Activated CD4-positive, alpha-beta T cell treated with anti-CD3 and anti-CD28 coated beads for 24 hours (primary cell): ENCODE results near the gene GFPT2.

ENCODE experiments used
- DNase-seq, 2 donors: peaks; one replicate each; pipeline ENCODE4 v3.0.0-alpha.2; 2020; ENCODE audit warnings: low read depth in 2 of 2

GFPT2 gene

DNA sequence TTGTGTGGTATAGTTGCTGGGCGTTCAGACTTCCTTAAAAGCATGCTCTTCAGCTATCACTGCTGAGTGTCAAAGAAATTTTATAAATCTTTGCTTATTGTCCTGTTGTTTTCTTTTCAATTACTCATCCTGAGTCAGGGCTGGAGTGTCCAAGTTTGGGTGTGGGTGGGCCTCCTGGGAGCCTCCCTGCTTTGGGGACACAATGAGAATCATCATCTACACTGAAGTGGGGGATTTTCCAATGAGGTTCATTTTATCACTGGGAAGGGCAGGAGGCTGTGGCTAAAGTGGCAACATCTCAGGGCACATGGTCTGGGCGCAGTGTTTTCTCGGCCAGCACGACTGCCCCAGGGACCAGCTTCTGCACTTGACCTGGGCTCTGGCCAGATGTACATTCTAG, 19.5 kb downstream of the GFPT2 start:
- no peak for DNase-seq

DNA sequence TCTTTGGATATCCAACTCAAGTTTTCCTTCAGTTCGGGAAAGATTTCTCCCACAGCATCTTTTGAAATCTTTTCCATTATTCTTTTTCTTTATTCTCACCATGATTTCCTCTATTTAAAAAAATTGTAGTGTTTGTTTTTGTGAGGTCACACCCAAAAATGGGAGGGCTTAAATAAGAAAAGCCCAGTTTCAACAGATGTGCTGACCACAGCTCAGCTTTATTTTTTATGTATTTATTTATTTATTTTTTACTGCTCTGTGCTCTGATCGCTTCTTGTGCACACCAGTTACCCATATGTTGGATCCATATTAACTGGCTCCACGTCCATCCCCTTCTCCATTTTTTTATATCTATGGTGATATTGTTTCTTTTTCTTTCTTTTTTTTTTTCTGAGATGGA, 20.3 kb downstream of the GFPT2 start:
- DNase-seq, result no peak

DNA sequence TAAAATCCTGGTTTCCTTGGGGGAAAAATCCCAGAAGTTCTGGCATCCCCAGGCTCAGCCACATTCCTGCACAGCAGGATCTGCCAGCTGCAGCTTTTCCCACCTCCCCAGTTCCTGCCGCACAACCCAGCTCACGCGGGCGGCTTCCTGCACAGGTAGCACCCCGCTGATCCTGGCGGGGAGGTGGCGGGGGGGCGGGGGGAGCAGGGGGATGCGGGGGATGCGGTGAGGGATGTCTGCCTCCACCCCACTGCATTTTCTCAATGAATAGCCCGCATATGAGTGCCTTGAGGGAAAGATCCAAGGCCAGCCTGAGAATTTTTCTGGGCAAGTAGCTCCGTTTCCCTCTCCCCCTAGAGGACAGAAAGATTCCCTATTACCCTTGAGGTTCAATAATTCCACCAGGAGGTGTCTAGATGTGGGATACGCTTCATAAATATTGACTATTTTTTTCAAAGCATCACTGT, 21.1 kb downstream of the GFPT2 start:
- DNase-seq, result no peak

DNA sequence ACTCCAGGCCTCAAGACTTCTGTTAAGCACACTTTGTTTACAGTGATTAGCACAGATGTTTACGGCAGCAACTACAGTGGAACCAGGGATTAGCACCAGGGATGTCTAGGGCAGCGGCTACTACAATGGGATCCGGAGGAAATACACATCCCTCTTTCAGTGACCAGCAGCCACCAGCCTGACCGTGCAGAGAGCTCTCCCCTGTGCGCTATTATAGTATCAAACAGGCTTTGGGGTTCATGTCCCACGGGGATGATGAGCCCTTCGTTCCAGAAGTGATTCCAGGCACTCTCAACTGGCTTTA, 21.5 kb downstream of the GFPT2 start:
- DNase-seq, result no peak

DNA sequence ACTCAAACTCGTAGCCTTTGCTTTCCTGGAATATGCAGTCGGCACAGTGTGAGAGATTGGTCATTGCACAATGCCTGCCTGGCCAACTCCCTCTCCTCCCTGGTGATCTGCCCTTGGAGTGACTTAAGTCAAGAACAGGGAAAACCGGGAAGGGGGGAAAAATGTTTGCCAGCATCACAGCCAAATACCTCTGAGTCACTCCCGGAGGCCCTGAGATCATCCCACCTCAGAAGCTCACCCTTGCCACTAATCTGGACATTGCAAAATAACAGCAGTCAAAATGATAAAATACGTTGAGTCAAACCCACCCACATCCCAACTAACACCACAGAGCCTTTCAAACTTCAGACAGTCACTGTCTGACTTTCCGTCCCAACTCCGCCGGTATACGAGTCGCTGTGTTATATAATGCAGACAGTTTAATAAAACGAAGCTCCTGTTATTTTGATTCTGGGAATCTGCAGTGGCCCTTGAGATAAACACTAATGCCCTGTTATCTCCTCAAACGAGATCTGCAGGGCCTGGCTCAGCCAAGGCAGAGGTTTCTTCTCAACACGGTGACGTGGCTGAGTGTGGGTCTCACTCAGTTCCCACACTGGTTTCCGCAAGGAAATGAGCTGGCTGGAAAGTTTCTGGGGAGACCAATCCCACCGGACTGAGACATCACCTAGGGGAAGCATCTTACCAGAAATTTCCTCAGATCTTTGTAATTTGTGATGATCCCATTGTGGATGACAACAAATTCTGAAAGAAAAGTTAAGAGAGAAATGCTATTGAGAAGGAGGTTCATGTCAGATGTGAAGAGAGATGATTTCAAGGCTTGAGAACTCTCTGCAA, 22.1 kb downstream of the GFPT2 start:
- no peak for DNase-seq

DNA sequence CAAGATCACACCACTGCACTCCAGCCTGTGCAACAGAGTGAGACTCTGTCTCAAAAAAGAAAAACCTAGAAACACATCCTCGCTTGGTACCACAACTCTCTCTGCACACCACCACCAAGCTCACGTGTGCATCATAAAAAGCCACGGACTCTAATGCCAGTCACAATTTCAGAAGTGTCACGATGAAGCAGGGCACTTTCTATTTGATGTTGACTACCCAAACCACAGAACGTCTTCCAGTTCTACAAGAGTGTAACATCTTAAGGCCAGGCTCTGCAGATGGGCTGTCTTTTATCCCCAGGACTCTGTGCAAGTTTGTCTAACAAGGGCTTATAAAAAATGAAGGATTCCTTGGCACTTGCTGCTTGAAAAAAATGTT, 22.9 kb downstream of the GFPT2 start:
- DNase-seq, result no peak

DNA sequence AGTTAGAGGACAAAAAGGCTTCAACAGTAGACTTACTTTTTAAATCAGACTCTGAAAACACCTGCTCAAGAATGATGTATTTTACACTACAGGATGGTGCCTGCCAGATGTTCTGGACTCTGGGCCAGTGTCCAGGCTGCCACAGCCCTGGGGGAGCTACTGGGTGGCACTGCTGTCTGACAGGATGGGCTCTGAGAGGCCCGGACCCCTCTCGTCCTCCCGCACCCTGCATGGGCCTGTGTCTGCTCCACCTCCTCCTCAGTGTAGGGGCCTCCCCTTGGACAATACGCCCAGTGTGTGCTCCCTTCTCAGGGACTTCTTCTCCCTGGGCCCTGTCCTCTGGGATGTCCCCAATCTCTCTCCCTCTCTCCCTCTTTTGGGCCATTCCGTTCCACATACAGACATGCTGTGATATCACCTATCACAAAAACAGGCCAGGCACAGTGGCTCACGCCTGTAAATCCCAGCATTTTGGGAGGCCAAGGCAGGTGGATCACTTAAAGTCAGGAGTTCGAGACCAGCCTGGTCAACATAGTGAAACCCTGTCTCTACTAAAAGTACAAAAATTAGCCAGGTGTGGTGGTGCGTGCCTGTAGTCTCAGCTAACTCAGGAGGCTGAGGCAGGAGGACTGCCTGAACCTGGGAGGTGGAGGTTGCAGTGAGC, 23.4 kb downstream of the GFPT2 start:
- DNase-seq, result no peak

DNA sequence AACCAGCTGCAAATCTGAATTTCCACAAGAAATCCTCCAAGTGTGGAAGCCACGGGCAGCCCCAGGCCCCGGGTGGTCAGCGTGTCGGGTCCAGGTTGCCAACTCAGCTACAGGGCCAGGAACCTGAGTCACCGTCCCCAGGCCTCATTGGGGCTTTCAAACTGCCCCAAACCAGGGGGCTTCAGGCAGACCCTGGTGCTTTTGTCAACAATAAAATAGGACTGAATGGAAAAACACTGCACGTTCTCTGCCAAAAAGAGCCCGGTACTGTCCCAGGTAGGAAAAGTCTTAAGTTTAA, 24.0 kb downstream of the GFPT2 start:
- DNase-seq, result no peak

DNA sequence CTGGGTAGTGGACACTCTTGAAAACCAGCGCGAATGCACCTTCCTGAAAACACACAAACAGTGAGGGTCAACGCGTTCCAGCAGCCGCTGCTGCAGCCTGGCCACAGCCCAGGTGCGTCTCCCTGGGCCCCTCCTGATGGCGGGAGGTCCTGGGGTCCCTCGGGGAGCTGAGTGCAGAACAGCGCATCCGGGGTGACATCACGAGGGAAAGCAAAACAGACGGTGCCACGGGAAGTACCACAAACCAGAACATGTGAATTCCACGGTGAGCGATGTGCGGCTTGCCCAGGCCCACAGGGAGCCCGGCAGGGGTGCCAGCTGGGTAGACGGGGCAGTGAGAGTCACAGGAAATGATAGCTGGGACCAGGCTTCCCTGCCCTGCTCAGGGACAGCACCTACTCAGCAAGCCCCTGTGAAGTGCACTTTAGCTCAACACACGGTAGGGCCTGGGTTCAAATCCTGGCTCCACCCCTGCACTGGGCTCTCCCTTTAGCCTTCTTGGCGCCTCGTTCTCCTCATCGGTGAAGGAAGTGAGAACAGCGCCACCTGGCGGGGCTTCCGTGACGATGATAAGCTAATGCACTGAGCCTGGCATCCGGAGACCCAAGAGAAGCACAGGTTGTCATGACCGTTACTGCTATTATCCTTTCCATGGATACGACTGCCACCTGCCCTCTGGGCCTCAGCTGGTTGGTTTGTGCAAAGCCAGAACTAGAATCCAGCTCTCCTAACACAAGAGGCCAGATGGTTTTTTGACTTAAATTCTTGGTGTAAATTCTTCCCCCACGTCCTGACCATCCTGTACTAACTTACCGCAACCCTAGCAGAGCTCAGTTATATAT, 24.6 kb downstream of the GFPT2 start:
- peak; percentile 76 to 87 for DNase-seq

DNA sequence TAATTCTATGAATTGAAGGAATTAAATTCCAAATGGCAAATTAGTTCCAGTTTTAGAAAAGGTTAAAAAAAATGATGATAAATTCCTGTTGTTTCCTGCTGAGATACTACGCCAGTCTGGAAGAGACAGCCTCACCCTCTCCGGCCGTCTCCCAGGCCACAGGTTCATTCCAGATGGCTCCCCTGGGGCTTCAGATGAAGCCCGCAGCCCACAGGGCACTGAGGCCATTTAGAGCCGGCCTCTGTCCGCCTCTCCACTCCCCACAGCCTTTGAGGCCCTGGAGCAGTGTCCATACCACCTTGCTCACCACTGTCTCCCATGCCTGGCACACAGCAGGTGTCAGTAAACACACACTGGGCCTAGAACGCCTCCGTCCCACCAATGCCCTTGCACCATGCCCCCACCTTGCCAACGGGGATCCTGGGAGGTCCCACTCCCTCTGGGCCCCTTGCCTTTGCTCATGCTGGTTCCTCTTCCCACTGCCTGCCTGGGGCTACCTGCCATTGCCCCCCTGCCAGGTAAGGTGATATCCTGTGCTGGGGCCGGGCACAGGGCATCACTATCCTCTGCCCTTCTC, 26.1 kb downstream of the GFPT2 start:
- no peak for DNase-seq

DNA sequence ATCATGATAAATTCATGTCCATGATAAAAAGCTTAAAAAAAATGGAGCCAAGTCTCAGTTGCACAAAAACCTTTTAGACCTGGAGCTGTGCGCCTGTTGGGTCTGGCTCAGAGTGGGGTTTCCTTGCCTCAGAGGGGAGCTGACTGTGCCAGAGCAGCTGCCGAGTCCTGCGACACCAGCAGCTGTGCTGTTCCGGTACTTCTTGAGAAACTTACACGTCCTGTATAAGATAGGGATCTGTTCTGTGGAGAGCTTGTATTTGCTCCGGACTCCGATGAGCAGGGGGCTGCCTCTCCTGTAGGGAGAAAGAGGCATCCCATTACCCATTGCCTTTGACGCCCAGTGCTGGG, 28.6 kb downstream of the GFPT2 start:
- DNase-seq, result no peak

DNA sequence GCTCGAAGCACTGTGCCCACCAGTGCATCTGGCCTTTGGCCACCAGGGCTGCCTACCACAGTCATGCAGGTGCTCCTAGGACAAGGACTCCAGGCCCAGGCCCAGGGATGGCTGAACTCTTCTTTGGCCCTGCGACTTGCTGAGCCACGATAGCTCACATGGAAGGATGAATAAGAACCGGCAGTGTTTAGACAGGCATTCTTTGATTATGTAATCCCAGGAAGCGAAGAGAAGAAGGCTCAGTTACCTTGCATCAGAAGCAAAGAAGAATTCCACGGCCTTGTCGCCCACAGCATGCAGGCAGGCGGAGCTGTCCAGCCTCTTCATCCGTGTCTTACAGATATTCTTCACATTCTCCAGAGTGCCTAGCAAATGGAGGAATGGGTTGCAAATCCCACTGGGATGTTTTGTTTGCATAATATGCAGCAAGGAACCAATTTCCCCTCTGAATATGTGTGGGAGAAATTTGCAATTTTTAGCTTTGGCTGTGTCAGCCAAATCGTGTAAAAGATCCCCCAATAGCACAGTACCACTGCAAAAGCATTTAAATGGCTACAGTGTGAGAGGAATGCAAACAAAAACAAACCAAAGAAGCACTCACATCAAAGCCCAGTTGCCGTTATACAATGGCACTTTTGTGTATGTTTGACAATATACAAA, 29.1 kb downstream of the GFPT2 start:
- no peak for DNase-seq

DNA sequence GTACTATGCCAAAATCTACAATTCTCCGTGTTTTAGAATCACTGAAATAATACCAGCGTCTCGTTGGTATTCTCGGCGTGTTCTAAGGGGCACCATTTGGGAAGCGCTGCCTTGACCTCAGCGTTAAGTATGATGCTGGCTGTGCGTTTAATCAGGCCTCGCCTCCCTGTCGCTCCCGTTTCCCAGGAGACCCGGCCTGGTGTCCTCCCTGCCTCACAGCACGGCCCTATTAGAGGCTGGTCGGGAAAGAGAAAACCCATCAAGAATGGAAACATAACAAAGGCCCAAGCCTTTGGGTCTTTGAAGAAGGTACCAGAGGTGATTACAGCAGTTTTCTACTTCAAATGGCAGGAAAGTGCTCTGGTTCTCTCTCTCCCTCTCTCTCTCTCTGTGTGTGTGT, 30.0 kb downstream of the GFPT2 start:
- DNase-seq, result no peak

DNA sequence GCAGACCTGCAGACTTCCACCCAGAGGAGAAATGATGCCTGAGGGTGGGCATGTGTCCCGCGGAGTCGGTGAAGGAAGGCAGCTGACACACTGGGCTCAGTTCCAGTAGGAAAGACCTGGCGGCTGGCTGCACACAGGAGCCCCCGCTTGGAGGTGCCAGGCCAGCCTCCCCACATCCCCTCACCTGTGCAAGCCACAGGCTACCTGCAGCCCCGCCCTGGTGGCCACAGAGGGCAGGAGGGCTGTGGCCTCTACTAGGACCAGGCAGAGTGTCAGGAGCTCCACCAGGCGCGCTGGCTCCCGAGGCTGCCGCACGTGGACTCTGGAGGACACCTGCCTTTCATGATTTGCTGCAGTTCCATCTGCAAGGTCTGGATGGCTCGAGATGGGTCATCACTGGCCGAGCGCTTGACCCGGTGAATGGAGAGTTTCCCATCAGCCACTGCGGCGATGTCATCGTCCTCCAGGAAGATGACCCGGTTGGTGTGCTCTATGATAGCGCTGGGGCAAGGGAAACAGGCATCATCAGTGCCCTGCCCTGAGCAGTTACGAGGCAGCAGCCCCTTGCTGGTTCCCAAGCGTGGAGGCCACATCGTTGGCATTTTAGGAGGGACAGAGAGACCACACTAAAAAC, 34.6 kb downstream of the GFPT2 start:
- DNase-seq, result no peak

DNA sequence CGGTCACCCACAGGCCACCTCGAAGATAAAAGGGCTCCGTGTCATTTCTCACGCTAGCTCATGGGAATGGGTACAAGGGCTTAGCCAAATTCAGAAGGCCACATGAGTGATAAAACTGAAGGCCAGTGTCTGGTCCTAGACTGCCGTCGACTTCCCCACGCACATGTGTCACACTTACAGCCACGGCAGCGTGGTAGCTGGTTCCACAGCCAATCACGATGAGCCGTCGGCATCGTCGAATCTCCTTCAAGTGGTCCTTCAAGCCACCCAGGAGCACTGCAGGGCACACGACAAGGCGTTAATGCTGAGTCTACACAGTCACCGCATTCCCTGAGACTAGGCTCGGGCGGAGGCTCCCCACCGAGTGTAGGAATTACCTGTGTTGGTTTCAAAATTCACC, 36.5 kb downstream of the GFPT2 start:
- DNase-seq, result no peak

DNA sequence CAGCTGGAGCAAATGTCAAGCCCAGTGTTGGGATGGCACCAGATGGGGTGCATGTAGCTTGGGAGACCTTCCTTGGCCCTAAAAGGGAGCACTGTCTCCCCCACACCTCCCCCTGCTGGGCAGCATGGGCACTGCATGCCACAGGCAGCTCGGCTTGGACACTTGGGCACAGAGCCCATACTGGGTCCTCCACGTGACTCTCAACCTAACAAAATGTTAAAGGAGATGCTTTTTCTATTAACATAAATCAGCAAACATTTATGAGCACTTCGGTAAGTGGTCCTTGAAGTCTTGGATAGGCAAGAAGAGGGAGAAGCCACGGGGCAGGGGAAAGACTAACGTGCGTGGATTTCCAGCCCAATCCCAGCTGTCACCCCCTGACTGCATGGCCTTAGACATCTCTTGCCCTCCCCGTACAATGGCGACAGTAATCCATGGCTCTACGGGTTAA, 37.3 kb downstream of the GFPT2 start:
- DNase-seq, result peak; percentile 63 to 66

DNA sequence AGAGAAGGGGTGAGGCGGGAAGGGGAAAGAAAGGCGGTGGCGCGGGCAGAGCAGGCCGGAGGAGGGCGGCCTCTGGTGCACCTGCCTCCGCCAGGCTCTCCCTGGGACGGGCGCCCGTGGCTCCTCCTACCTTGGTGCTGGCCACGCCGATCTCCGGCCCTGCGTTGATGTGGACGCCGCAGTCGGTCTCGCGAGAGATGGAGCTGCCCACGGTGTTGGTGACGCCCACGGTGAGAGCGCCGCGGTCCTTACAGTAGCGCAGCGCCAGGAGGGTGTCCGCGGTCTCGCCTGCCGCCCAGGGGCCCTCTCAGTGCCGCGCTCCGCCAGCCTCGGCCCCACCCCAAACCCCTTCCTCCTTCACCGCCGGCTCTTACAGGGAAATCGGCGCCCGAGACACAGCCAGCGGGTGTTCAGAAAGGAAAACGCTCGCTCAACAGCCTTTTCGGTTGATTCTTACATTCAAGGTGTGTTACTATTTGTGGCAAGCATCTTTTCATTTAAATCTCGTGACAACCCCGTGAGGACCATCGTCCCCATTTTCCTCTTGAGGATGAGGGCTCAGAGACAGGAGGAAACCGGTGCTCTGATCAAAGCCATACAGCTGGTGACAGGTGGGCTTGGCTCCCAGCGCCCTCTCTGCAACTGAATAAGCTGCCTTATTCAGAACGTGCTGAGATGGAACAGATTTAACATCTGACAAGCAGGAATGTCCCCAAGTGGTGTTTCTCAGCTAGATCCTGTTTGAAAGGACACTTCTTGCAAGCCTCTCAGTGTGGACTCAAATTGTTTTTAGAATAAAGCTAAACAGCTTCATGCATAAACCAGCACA, 39.2 kb downstream of the GFPT2 start:
- DNase-seq, result peak in 1 of 2 donors; percentile 62

DNA sequence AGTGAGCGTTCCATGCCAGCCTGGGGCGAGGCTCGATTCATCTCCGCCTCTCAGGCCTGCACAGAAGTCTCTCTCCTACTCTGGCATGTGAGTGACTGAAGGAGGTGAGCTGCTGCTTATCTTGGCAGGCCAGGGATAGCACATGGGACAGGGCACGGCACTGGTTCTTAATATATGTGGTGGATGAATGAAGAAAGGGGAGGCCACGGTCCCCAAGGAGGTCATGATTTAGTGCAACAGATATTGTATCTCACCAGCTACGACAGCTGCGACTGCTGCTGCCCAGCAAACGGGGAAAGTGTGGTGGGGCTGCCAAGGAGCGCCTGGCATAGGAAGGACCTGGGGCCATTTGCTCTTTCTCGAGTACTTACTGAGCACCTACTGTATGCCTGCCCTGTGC, 41.9 kb downstream of the GFPT2 start:
- DNase-seq, result no peak

DNA sequence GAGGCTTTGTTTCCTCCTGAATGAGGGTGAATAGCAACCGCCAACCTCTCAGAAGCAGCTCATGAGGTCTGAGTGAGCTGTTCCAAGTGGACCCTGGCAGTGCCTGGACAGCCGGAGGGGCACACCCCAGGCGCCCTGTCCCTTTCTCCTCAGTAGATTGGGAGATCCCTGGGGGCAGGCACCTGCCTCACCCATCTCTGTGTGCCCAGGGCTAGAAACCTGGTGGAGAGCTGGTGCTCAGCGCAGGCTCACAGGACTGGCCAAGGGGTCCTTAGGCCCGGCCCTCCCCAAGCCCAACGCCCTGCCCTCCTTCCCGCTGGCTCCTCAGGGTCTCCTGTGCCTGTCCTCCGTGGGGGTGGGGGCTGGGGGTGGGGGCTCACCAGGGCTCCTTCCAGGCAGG, 46.3 kb downstream of the GFPT2 start:
- no peak for DNase-seq

DNA sequence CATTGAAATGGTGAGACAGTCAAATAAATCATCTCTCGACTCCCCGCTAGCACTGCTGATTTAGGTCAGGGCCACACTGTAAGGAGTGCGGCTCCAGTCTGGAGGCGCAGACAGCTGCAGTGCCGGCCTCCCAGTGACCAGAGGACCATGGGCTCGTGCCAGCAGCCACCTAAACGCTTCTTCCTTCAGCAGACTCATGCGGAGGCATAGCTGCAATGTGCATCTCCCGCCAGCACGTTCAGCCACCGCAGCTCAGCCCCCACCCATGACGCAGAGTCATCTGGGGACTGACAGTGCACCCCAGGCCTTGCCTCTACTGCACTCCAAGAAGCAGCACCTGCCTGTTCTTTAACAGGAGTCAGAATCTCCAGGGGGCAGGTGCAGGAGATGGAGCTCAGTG, 47.7 kb downstream of the GFPT2 start:
- no peak for DNase-seq
